Stimulated activated CD4-positive, alpha-beta T cell treated with anti-CD3 and anti-CD28 coated beads, TNF-alpha, amount 100 ng/mL, for 4 hours (primary cell): ENCODE measurements around the gene MGAT2.
"Not testable (repeated sequence)": the region's sequence is repeated elsewhere in the genome, so short reads cannot be mapped to it uniquely, and the experiment has no call there.

ENCODE experiments used
- DNase-seq, 3 experiments: peaks; one replicate each; pipeline ENCODE4 v3.0.0-alpha.2; 2020; ENCODE audit warnings: low read depth in 3 of 3

The MGAT2 gene

GRCh38 chr14:49620182-49621113 is at the start of gene MGAT2, which contains the start of gene RPL36AL:
Gene MGAT2 (plus strand): TSS chr14:49620799. CDS start chr14:49621269, 470 bp downstream.
Gene RPL36AL (minus strand): TSS chr14:49620626. CDS start chr14:49619104, 1,522 bp downstream.
- peak; percentile 84 to 92 (median 89) for DNase-seq

- DNase-seq = no peak
These were observed 46.6 kb upstream of the MGAT2 start for GRCh38 chr14:49574038-49574437.

GRCh38 chr14:49578141-49578540 is 42.5 kb upstream of the MGAT2 start:
- no peak for DNase-seq

GRCh38 chr14:49579841-49580240 is 40.8 kb upstream of the MGAT2 start:
- DNase-seq = no peak

GRCh38 chr14:49581209-49582112 is 39.1 kb upstream of the MGAT2 start:
- DNase-seq = no peak

GRCh38 chr14:49582113-49582977 is 38.3 kb upstream of the MGAT2 start:
- DNase-seq = no peak

GRCh38 chr14:49583629-49584028 is 37.0 kb upstream of the MGAT2 start:
- no peak for DNase-seq

- DNase-seq = no peak
These were observed 36.5 kb upstream of the MGAT2 start for GRCh38 chr14:49584058-49584457.

- not testable (repeated sequence) for DNase-seq
These were observed 35.5 kb upstream of the MGAT2 start for GRCh38 chr14:49584981-49585640.

- peak; percentile 95 to 98 (median 98) for DNase-seq
These were observed 34.6 kb upstream of the MGAT2 start, which contains the start of gene RPS29 for GRCh38 chr14:49585803-49586672. Gene RPS29 (minus strand): TSS chr14:49586380. CDS start chr14:49586346, 34 bp downstream.

- DNase-seq = peak in 1 of 3 experiments; percentile 47
These were observed 33.7 kb upstream of the MGAT2 start for GRCh38 chr14:49586673-49587460.

GRCh38 chr14:49589387-49589786 is 31.2 kb upstream of the MGAT2 start:
- DNase-seq = no peak

GRCh38 chr14:49593016-49593415 is 27.6 kb upstream of the MGAT2 start:
- DNase-seq = no peak

GRCh38 chr14:49594347-49595091 is 26.1 kb upstream of the MGAT2 start:
- no peak for DNase-seq

- no peak for DNase-seq
These were observed 22.5 kb upstream of the MGAT2 start for GRCh38 chr14:49598189-49598484.

- peak; percentile 72 to 80 (median 75) for DNase-seq
These were observed 21.9 kb upstream of the MGAT2 start, which contains the start of gene LRR1 for GRCh38 chr14:49598485-49599300. Gene LRR1 (plus strand): TSS chr14:49598940. CDS start chr14:49599021, 81 bp downstream.

GRCh38 chr14:49607583-49607982 is 13.0 kb upstream of the MGAT2 start:
- no peak for DNase-seq
